H9 (cell line): ENCODE measurements around the gene LAYN. TPM values are rescaled to one million over a fixed set of nuclear protein-coding genes. Genes with fewer than 3 reads are reported as not detected.

ENCODE experiments used
- DNase-seq: peaks from one replicate; pipeline ENCODE4 v3.0.0-alpha.2; 2017
- H2AFZ ChIP-seq: one replicate; pipeline ENCODE4 v1.6.1; 2013; ENCODE audit warnings: mild to moderate bottlenecking, low read length, control low read depth, moderate library complexity
- H2AK5ac ChIP-seq: 2 replicates; pipeline ENCODE4 v1.6.1; 2013; ENCODE audit warnings: low read length, control low read depth, mixed read lengths; ENCODE audit not compliant: insufficient read length
- H2BK120ac ChIP-seq: one replicate; pipeline ENCODE4 v1.6.1; 2013; ENCODE audit warnings: low read depth, mild to moderate bottlenecking, low read length, control low read depth, inconsistent platforms; ENCODE audit not compliant: poor library complexity, severe bottlenecking
- H2BK12ac ChIP-seq: 2 replicates; pipeline ENCODE4 v1.6.1; 2013; ENCODE audit warnings: low read length, control low read depth, mixed read lengths, low read depth; ENCODE audit not compliant: insufficient read length
- H2BK15ac ChIP-seq: 2 replicates; pipeline ENCODE4 v1.6.1; 2013; ENCODE audit warnings: low read depth, low read length, control low read depth
- H2BK20ac ChIP-seq: one replicate; pipeline ENCODE4 v1.6.1; 2013; ENCODE audit warnings: low read depth, mild to moderate bottlenecking, low read length, control low read depth, inconsistent platforms; ENCODE audit not compliant: poor library complexity, severe bottlenecking
- H2BK5ac ChIP-seq: 2 replicates; pipeline ENCODE4 v1.6.1; 2013; ENCODE audit warnings: low read length, control low read depth, mixed read lengths; ENCODE audit not compliant: insufficient read length
- H3K14ac ChIP-seq: 2 replicates; pipeline ENCODE4 v1.6.1; 2013; ENCODE audit warnings: low read length, control low read depth; ENCODE audit not compliant: insufficient read depth
- H3K18ac ChIP-seq: 2 replicates; pipeline ENCODE4 v1.6.1; 2013; ENCODE audit warnings: low read depth, mild to moderate bottlenecking, mixed read lengths, low read length, control low read depth; ENCODE audit not compliant: insufficient read length
- H3K23ac ChIP-seq: 2 replicates; pipeline ENCODE4 v1.6.1; 2013; ENCODE audit warnings: low read length, control low read depth, mixed read lengths, low read depth; ENCODE audit not compliant: insufficient read length
- H3K23me2 ChIP-seq: 2 replicates; pipeline ENCODE4 v1.6.1; 2013; ENCODE audit warnings: low read depth, mild to moderate bottlenecking, mixed read lengths, low read length, control low read depth; ENCODE audit not compliant: insufficient read length, poor library complexity, severe bottlenecking
- H3K27ac ChIP-seq: 2 replicates; pipeline ENCODE4 v1.5.1; 2013; ENCODE audit warnings: low read length, control low read depth, mixed read lengths, low read depth; ENCODE audit not compliant: insufficient read length
- H3K27me3 ChIP-seq: 2 replicates; pipeline ENCODE4 v1.6.1; 2013; ENCODE audit warnings: low read length, control low read depth, inconsistent platforms; ENCODE audit not compliant: insufficient read depth
- H3K4ac ChIP-seq: 2 replicates; pipeline ENCODE4 v1.6.1; 2013; ENCODE audit warnings: low read depth, mild to moderate bottlenecking, control low read depth, inconsistent platforms, low read length, moderate library complexity
- H3K4me1 ChIP-seq: 2 replicates; pipeline ENCODE4 v1.6.1; 2013; ENCODE audit warnings: low read length, control low read depth, inconsistent platforms; ENCODE audit not compliant: insufficient read depth
- H3K4me2 ChIP-seq: 2 replicates; pipeline ENCODE4 v1.6.1; 2013; ENCODE audit warnings: low read length, control low read depth, mixed read lengths; ENCODE audit not compliant: insufficient read length, insufficient read depth
- H3K56ac ChIP-seq: 2 replicates; pipeline ENCODE4 v1.6.1; 2013; ENCODE audit warnings: low read depth, mild to moderate bottlenecking, mixed read lengths, low read length, control low read depth; ENCODE audit not compliant: insufficient read length
- H3K79me1 ChIP-seq: 2 replicates; pipeline ENCODE4 v1.6.1; 2013; ENCODE audit warnings: low read depth, mild to moderate bottlenecking, moderate library complexity, low read length, control low read depth, inconsistent platforms; ENCODE audit not compliant: insufficient read depth, poor library complexity, severe bottlenecking
- H3K79me2 ChIP-seq: 2 replicates; pipeline ENCODE4 v1.6.1; 2013; ENCODE audit warnings: low read length, control low read depth, inconsistent platforms; ENCODE audit not compliant: insufficient read depth
- H3K9ac ChIP-seq: 2 replicates; pipeline ENCODE4 v1.6.1; 2013; ENCODE audit warnings: low read length, control low read depth, mixed read lengths; ENCODE audit not compliant: insufficient read length; ENCODE audit errors: extremely low read depth
- H3K9me3 ChIP-seq: one replicate; pipeline ENCODE4 v1.6.1; 2013; ENCODE audit warnings: low read depth, low read length, inconsistent platforms; ENCODE audit not compliant: control insufficient read depth
- H3T11ph ChIP-seq: one replicate; pipeline ENCODE4 v1.6.1; 2013; ENCODE audit warnings: mild to moderate bottlenecking, low read length, control low read depth, inconsistent platforms
- H4K20me1 ChIP-seq: one replicate; pipeline ENCODE4 v1.6.1; 2013; ENCODE audit not compliant: control insufficient read depth, insufficient read length, insufficient read depth
- H4K5ac ChIP-seq: 2 replicates; pipeline ENCODE4 v1.6.1; 2013; ENCODE audit warnings: low read depth, mild to moderate bottlenecking, mixed read lengths, low read length, control low read depth; ENCODE audit not compliant: insufficient read length
- H4K8ac ChIP-seq: replicated peaks from 2 replicates; pipeline ENCODE4 v1.6.1; 2013; ENCODE audit warnings: low read length, control low read depth, mixed read lengths, low read depth; ENCODE audit not compliant: insufficient read length
- H4K91ac ChIP-seq: 2 replicates; pipeline ENCODE4 v1.6.1; 2013; ENCODE audit warnings: low read depth, mild to moderate bottlenecking, moderate library complexity, mixed read lengths, low read length, control low read depth; ENCODE audit not compliant: insufficient read length
- H3K27ac Mint-ChIP-seq, 3 experiments: 2 replicates in 2 of 3; 3 replicates in 1 of 3; pipeline ENCODE4 v1.8.0; 2020 to 2021; ENCODE audit warnings: mixed read lengths in 3 of 3, mild to moderate bottlenecking in 1 of 3, moderate library complexity in 1 of 3
- H3K27me3 Mint-ChIP-seq: 2 replicates; pipeline ENCODE4 v1.8.0; 2021; ENCODE audit warnings: low read depth, mild to moderate bottlenecking, moderate library complexity, mixed read lengths
- H3K36me3 Mint-ChIP-seq, 3 experiments: 2 replicates in 2 of 3; 3 replicates in 1 of 3; pipeline ENCODE4 v1.8.0; 2020 to 2021; ENCODE audit warnings: low read depth in 3 of 3, mixed read lengths in 3 of 3; ENCODE audit not compliant: insufficient read depth in 1 of 3
- H3K4me1 Mint-ChIP-seq, 2 experiments: 2 replicates each; pipeline ENCODE4 v1.8.0; 2020; ENCODE audit warnings: mixed read lengths in 2 of 2
- H3K4me3 Mint-ChIP-seq, 2 experiments: 2 replicates in 1 of 2; 3 replicates in 1 of 2; pipeline ENCODE4 v1.8.0; 2020 to 2021; ENCODE audit warnings: mild to moderate bottlenecking in 2 of 2, mixed read lengths in 2 of 2, moderate library complexity in 1 of 2
- H3K9me3 Mint-ChIP-seq, 2 experiments: 2 replicates in 1 of 2; 3 replicates in 1 of 2; pipeline ENCODE4 v1.8.0; 2020; ENCODE audit warnings: mild to moderate bottlenecking in 2 of 2, mixed read lengths in 2 of 2, moderate library complexity in 1 of 2
- CTCF ChIP-seq: fragments of 200-600 bp; sonication (generic); conservative IDR thresholded peaks from 3 replicates; pipeline ENCODE4 v1.8.0; 2021; ENCODE audit warnings: antibody characterized with exemption, mild to moderate bottlenecking
- WGBS: extraction: QIAGEN DNeasy Blood & Tissue Kit; methylation state at CpG from one replicate; pipeline ENCODE4 v1.1.7; 2013; ENCODE audit warnings: missing lambda C conversion rate, low lambda C conversion rate, mixed read lengths; ENCODE audit not compliant: insufficient read length; ENCODE audit errors: extremely low coverage; 5-methylcytosine and 5-hydroxymethylcytosine counted together
- total RNA-seq: library from RNA; stranded (reverse); gene quantifications from 2 replicates; pipeline ENCODE4 v1.2.1, GENCODE V29; 2021

The LAYN gene
- total RNA-seq, 1 experiment from 2014 or later = 3.1 TPM

GRCh38 chr11:111512296-111513239, 28.0 kb upstream of the LAYN start, which contains the start of gene BTG4:
BTG4 (minus strand) TSS chr11:111512386; CDS start chr11:111498776, 13,610 bp downstream.
- Histone ChIP-seq H4K91ac (no peak within 1 kb of the TSS), H2BK120ac (no peak within 1 kb of the TSS), H3K79me1 (no peaks in the 10 kb centered on the region), H3K79me2 (no peaks in the 10 kb centered on the region), H3K23ac (no peak within 1 kb of the TSS), H3K56ac (no peak within 1 kb of the TSS), H4K8ac (no peak within 1 kb of the TSS), H2BK15ac (no peak within 1 kb of the TSS), H3K9ac (no peak within 1 kb of the TSS), H2AK5ac (no peak within 1 kb of the TSS), H3K23me2 (peaks cover 15% of the 10 kb centered on the region), H3T11ph (no peak within 1 kb of the TSS), H3K4ac (no peak within 1 kb of the TSS), H3K14ac (peak within 1 kb of the TSS; percentile 37), H3K18ac (peak within 1 kb of the TSS; percentile 41), H2BK12ac (no peak within 1 kb of the TSS), H3K4me2 (peak within 1 kb of the TSS; percentile 46), H4K20me1 (no peaks in the 10 kb centered on the region), H3K9me3 (no peaks in the 10 kb centered on the region), H3K27me3 (peaks cover 13% of the 10 kb centered on the region; the same call in 1 of the 2 replicates), H3K27ac (no peak within 1 kb of the TSS), H2BK20ac (no peak within 1 kb of the TSS), H2AFZ (no peak within 1 kb of the TSS), H3K4me1 (peaks cover 3% of the 10 kb centered on the region; the same call in 1 of the 2 replicates), H4K5ac (no peak within 1 kb of the TSS), H2BK5ac (no peak within 1 kb of the TSS)
- Mint-ChIP-seq H3K27me3 (peaks cover 45% of the 10 kb centered on the region), H3K4me3 (peak within 1 kb of the TSS; percentile 77 to 92), H3K4me1 (peaks cover 11 to 18% of the 10 kb centered on the region in 2 experiments), H3K9me3 (no peaks in the 10 kb centered on the region; a peak in 1 of 5 replicates), H3K27ac (no peak within 1 kb of the TSS), H3K36me3 (no peaks in the 10 kb centered on the region)
- peak; percentile 41; the same call in 2 of the 3 replicates for TF ChIP-seq CTCF
- DNase-seq = peak; percentile 56
- WGBS = no CpG with 5 or more reads among the region's 90 CpGs
